Measurements from ENCODE around the gene CSMD2.

DNA sequence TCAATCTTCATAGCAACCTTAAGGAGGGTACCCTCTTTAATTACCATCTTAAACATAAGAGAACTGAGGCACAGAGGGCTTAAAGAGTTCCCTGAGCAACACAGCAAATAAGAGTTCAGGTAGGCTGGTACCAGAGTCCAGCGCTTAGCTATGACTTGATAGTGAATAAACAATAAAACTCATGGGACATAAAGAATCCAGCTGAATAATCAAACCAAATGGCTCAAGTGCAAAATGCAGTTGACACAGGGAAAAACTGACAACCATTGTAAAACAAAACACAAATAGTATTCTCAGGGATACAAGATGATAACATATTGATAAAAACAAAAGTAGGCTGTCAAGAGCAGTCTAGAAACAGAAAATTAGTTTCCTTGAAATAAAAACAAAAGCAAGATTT lies 478.0 kb downstream of the CSMD2 start:
- TF ChIP-seq POLR2A (IDR thresholded peaks at IDR 0.05) = no peak
- TF ChIP-seq, protein P1, sequence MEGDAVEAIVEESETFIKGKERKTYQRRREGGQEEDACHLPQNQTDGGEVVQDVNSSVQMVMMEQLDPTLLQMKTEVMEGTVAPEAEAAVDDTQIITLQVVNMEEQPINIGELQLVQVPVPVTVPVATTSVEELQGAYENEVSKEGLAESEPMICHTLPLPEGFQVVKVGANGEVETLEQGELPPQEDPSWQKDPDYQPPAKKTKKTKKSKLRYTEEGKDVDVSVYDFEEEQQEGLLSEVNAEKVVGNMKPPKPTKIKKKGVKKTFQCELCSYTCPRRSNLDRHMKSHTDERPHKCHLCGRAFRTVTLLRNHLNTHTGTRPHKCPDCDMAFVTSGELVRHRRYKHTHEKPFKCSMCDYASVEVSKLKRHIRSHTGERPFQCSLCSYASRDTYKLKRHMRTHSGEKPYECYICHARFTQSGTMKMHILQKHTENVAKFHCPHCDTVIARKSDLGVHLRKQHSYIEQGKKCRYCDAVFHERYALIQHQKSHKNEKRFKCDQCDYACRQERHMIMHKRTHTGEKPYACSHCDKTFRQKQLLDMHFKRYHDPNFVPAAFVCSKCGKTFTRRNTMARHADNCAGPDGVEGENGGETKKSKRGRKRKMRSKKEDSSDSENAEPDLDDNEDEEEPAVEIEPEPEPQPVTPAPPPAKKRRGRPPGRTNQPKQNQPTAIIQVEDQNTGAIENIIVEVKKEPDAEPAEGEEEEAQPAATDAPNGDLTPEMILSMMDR (IDR thresholded peaks at IDR 0.05) = no peak
